Measurements from ENCODE around the gene CDSN.

DNA sequence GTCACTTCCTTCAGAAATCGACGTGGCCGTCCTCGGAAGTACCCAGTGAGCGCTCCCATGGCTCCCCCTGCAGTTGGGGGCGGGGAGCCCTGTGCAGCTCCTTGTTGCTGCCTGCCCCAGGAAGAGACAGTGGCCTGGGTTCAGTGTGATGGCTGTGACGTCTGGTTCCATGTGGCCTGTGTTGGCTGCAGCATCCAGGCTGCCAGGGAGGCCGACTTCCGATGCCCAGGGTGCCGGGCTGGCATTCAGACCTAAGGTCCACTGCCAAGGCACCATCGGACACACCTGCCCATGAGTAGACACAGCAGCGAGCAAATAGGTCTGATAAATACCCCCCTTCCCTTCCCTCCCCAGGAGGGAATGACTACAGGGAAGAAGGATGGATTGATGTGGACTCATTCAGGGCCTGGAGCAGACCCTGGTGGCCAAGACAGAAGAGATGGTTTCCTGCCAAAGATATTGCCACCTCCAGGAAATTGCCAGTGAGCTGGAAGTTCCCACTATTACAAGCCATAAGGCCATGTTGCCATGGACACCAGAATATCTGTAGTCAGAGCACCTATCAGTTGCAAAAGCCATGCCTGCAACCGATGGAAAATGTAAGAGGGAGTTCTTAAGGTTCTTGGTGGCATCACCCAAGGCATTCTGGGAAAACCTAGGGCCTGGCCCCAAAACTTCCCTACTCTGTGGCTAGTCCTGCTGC lies 42.4 kb upstream of the CDSN start:
- TF ChIP-seq POLR2A (IDR thresholded peaks at IDR 0.05; ENCODE audit: low read depth, low read length) = no peak
- TF ChIP-seq, protein P1, sequence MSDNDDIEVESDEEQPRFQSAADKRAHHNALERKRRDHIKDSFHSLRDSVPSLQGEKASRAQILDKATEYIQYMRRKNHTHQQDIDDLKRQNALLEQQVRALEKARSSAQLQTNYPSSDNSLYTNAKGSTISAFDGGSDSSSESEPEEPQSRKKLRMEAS (IDR thresholded peaks at IDR 0.05; ENCODE audit: insufficient read depth, insufficient read length) = no peak
- TF ChIP-seq, protein P2, sequence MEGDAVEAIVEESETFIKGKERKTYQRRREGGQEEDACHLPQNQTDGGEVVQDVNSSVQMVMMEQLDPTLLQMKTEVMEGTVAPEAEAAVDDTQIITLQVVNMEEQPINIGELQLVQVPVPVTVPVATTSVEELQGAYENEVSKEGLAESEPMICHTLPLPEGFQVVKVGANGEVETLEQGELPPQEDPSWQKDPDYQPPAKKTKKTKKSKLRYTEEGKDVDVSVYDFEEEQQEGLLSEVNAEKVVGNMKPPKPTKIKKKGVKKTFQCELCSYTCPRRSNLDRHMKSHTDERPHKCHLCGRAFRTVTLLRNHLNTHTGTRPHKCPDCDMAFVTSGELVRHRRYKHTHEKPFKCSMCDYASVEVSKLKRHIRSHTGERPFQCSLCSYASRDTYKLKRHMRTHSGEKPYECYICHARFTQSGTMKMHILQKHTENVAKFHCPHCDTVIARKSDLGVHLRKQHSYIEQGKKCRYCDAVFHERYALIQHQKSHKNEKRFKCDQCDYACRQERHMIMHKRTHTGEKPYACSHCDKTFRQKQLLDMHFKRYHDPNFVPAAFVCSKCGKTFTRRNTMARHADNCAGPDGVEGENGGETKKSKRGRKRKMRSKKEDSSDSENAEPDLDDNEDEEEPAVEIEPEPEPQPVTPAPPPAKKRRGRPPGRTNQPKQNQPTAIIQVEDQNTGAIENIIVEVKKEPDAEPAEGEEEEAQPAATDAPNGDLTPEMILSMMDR (IDR thresholded peaks at IDR 0.05; ENCODE audit: extremely low read depth in 1 of 2, insufficient read depth in 1 of 2, low read depth in 1 of 2, low read length in 2 of 2) = no peak
- TF ChIP-seq EZH2 (IDR thresholded peaks at IDR 0.05; ENCODE audit: borderline replicate concordance, low read depth, low read length, severe bottlenecking) = no peak
- no peak for TF ChIP-seq JUN (IDR thresholded peaks at IDR 0.05; ENCODE audit: borderline replicate concordance, insufficient read depth, insufficient read length, low read depth)
